ENCODE measurements around the gene FOXA3. TPM values are rescaled to one million over a fixed set of nuclear protein-coding genes. Genes with fewer than 3 reads are reported as not detected.

Gene FOXA3
- total RNA-seq, 1 donor from 2014 or later, result 0.68 TPM

- Histone ChIP-seq H3K4me3 (peak overlapping the region; percentile 41), H3K27ac (peak overlapping the region; percentile 63), H3K9me3 (no peaks in the 10 kb centered on the region), H3K36me3 (peaks cover 10% of the 10 kb centered on the region), H3K27me3 (ENCODE audit: low read depth) (peaks cover 1% of the 10 kb centered on the region), H3K4me1 (peaks cover 45% of the 10 kb centered on the region)
- intact Hi-C loops (cut with DNase I), result no loop called here
- ATAC-seq, result no peak
- TF ChIP-seq, protein P1, sequence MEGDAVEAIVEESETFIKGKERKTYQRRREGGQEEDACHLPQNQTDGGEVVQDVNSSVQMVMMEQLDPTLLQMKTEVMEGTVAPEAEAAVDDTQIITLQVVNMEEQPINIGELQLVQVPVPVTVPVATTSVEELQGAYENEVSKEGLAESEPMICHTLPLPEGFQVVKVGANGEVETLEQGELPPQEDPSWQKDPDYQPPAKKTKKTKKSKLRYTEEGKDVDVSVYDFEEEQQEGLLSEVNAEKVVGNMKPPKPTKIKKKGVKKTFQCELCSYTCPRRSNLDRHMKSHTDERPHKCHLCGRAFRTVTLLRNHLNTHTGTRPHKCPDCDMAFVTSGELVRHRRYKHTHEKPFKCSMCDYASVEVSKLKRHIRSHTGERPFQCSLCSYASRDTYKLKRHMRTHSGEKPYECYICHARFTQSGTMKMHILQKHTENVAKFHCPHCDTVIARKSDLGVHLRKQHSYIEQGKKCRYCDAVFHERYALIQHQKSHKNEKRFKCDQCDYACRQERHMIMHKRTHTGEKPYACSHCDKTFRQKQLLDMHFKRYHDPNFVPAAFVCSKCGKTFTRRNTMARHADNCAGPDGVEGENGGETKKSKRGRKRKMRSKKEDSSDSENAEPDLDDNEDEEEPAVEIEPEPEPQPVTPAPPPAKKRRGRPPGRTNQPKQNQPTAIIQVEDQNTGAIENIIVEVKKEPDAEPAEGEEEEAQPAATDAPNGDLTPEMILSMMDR (IDR thresholded peaks at IDR 0.05), result no peak
- no peak for DNase-seq
Observed at GRCh38 chr19:45881909-45882528, 17.9 kb downstream of the FOXA3 start.

GRCh38 chr19:45882652-45883585, 18.8 kb downstream of the FOXA3 start:
- Histone ChIP-seq H3K4me1 (peaks cover 47% of the 10 kb centered on the region), H3K27ac (peak overlapping the region; percentile 63), H3K9me3 (no peaks in the 10 kb centered on the region), H3K36me3 (peaks cover 10% of the 10 kb centered on the region), H3K27me3 (ENCODE audit: low read depth) (no peaks in the 10 kb centered on the region), H3K4me3 (peak overlapping the region; percentile 41)
- intact Hi-C loops (cut with DNase I), result no loop called here
- TF ChIP-seq, protein P1 (IDR thresholded peaks at IDR 0.05), result peak; percentile 90
- peak; percentile 54 to 80 for ATAC-seq
- DNase-seq, result peak; percentile 90

DNA sequence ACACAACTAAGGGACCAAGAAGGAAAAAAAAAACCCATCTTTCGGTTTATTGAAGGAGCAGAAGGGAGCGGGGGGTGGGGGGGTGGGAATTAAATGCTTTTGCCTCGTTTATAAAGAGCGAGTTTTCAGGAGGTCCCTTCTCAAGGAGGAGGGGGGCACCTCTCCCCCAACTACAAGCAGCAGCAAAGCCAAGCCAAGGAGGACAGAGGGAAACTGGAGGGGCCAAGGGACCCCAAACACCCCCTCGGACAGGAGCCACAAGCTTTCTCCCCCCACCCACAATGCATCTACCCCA, 19.4 kb downstream of the FOXA3 start:
- no peaks in the 10 kb centered on the region for H3K9me3 ChIP-seq
- DNase-seq (no peak), ATAC-seq (no peak)
- peaks cover 47% of the 10 kb centered on the region for H3K4me1 ChIP-seq
- intact Hi-C loops (cut with DNase I), result no loop called here
- H3K4me3 ChIP-seq, result peak overlapping the region; percentile 41
- TF ChIP-seq, protein P1 (IDR thresholded peaks at IDR 0.05), result no peak
- H3K27ac ChIP-seq, result no peak overlapping the region
- peaks cover 10% of the 10 kb centered on the region for H3K36me3 ChIP-seq
- no peaks in the 10 kb centered on the region for H3K27me3 ChIP-seq (ENCODE audit: low read depth)

- H3K27ac ChIP-seq, result no peak overlapping the region
- no peaks in the 10 kb centered on the region for H3K9me3 ChIP-seq
- DNase-seq, result no peak
- H3K4me3 ChIP-seq, result peak overlapping the region; percentile 92
- TF ChIP-seq, protein P1 (IDR thresholded peaks at IDR 0.05), result no peak
- peaks cover 10% of the 10 kb centered on the region for H3K36me3 ChIP-seq
- peaks cover 47% of the 10 kb centered on the region for H3K4me1 ChIP-seq
- intact Hi-C loops (cut with DNase I), result no loop called here
- no peak for ATAC-seq
- no peaks in the 10 kb centered on the region for H3K27me3 ChIP-seq (ENCODE audit: low read depth)
Observed at GRCh38 chr19:45883881-45884681, 20.0 kb downstream of the FOXA3 start.

Measured in lower lobe of right lung (tissue), 2 donors.